Activated naive CD4-positive, alpha-beta T cell (primary cell): ENCODE measurements around the gene HOXB5.

ENCODE experiments used
- DNase-seq, 4 experiments: peaks; one replicate each; lab custom pipeline; 2025; lab: John Stamatoyannopoulos, UW

HOXB5 gene

GRCh38 chr17:48629411-48629759 is 35.8 kb upstream of the HOXB5 start:
- DNase-seq: no peak

- DNase-seq: no peak
Observed at GRCh38 chr17:48628649-48629410, 35.3 kb upstream of the HOXB5 start.

GRCh38 chr17:48627623-48628521 is 34.3 kb upstream of the HOXB5 start:
- no peak for DNase-seq

- no peak for DNase-seq
Observed at GRCh38 chr17:48627118-48627597, 33.6 kb upstream of the HOXB5 start.

GRCh38 chr17:48626245-48627117 is 32.9 kb upstream of the HOXB5 start, which contains the start of gene HOXB9:
TSS of gene HOXB9 (minus strand) at chr17:48626358. CDS start at chr17:48626269, 89 bp downstream.
- DNase-seq: no peak

GRCh38 chr17:48625495-48626244 is 32.1 kb upstream of the HOXB5 start:
- no peak for DNase-seq

- no peak for DNase-seq
Observed at GRCh38 chr17:48624544-48625494, 31.2 kb upstream of the HOXB5 start.

GRCh38 chr17:48624118-48624517 is 30.5 kb upstream of the HOXB5 start:
- no peak for DNase-seq

- DNase-seq: no peak
Observed at GRCh38 chr17:48623583-48623982, 30.0 kb upstream of the HOXB5 start.

GRCh38 chr17:48622857-48623256 is 29.3 kb upstream of the HOXB5 start:
- no peak for DNase-seq

GRCh38 chr17:48621410-48622392 is 28.1 kb upstream of the HOXB5 start:
- no peak for DNase-seq

- DNase-seq: no peak
Observed at GRCh38 chr17:48620461-48621139, 27.0 kb upstream of the HOXB5 start.

GRCh38 chr17:48619826-48620449 is 26.4 kb upstream of the HOXB5 start:
- no peak for DNase-seq

- DNase-seq: peak; percentile 54 to 83 (median 78)
Observed at GRCh38 chr17:48618256-48618896, 24.8 kb upstream of the HOXB5 start.

GRCh38 chr17:48617471-48618255 is 24.1 kb upstream of the HOXB5 start:
- DNase-seq: no peak

GRCh38 chr17:48616717-48617470 is 23.3 kb upstream of the HOXB5 start:
- DNase-seq: no peak
